GM19238 (cell line): ENCODE measurements around the gene HSD17B13.

Experiments
- DNase-seq: peaks from one replicate; pipeline ENCODE4 v3.0.0; 2011; ENCODE audit warnings: low spot score; ENCODE audit not compliant: insufficient read length

Gene HSD17B13

DNA sequence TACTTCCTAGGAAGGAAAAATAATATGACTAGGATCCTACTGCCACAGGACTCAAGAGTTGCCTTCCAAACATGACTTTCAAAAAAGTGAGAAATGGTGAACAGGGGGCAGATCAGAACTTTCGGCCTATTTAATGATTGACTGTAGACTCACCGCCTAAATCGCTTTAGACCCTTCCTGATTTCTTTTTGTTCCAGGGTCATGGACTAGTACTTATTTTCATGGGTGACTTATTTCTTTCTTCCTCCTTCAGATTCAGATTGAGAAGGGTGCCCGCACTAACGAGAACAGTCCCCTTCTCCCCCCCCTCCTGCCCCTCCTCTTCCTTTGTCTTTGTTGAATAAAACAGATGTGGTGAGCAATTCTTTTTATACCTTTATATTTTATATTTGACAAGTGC is 54.3 kb downstream of the HSD17B13 start:
- no peak for DNase-seq

DNA sequence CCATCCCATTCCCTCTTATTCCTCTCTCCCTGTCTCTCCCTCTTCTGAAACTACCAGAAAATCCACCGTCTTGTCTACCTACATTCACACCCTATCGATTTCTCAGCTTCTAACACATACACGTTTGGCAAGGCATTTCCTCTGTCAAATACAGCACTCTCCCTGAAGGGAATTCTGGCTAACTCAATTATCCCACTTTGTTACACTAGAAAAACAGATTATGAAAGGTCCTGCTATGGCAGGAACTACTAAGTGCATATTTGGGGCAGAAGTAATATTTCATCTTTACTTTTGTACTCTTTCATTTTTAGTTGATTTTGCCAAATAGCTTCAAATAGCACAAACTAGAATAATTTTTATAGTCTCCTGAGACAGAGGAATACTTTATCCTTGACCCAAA is 55.7 kb downstream of the HSD17B13 start:
- no peak for DNase-seq

DNA sequence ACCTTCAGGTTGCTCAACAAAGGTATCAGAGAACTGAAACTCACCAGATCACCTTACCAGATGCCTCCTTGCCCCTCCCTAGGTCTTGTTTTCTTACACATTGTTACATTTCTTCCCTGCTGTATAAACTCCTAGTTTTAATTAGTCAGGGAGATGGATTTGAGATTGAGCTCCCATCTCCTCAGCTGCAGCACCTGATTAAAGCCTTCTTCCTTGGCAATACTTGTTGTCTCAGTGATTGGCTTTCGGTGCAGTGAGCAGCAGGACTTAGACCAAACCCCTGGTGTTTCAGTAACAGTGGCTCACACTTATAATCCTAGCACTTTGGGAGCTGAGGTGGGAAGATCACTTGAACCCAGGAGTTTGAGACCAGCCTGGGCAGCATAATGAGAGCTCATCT is 59.8 kb downstream of the HSD17B13 start:
- no peak for DNase-seq

DNA sequence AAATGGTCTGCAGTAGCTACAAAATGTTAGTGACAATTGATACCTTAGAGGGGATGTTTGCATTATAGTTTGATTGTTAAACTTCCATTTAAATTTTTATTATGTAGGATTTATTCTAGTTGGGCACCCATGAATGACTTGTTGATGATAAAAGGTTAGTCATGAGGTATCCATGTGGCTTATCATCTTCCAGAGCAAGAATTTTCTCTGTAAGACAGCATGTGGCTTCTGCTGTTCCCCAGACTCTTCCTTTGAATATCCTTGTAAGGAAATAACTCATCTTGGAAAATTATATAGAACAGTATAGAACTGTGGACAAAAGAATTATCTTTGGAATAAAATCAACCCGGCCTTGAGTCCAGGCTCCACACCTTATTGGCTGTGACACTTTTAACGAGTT is 62.2 kb downstream of the HSD17B13 start:
- DNase-seq = no peak

DNA sequence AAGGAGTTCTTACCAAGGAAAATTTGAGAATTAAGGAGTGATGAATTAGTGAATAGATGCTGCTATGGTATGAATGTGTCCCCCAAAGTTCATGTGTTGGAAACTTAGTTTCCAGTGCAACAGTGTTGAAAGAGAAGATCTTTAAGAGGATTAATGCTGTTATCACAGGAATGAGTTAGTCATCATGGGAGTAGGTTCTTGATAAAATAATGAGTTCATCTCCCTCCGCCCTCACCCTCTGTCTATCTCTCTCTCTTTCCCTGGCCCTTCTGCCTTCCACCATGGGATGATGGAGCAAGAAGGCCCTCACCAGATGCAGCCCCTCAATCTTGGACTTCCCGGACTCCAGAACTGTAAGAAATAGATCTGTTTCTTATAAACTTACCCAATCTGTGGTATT is 64.0 kb downstream of the HSD17B13 start:
- DNase-seq = no peak

DNA sequence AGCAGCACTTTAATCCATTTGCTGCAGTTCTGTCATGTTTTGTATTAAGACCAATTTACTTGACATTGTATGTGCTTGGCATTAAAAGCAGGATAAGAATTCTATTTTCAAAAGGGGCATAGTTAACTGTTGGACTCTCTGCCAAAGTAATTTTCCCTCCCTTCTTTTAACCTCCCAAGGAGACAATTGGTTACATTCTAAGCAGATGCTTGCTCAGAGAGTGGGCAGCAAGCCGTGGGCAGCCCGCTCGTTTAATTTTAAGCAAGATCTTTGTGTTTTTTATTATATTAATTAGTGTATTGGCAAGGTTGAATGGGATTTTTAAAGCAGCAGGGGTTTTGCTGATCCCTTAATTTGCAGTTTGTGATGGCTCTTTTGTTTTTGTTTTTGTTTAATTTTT is 65.2 kb downstream of the HSD17B13 start:
- DNase-seq = no peak

DNA sequence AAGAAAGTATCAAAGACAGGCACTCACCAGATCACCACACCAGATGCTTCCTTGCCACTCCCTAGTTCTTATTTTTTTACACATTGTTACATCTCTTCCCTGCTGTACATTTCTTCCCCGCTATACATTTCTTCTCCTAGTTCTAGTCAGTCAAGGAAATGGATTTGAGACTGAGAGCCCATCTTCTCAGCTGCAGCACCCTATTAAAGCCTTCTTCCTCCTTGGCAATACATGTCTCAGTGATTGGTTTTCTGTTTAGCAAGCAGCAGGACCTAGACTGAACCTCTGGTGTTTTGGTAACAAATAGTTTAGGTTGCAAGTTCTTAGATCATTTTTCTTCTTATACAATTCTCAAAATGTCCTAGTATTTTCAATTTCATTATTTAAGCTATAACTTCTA is 66.9 kb downstream of the HSD17B13 start:
- no peak for DNase-seq
